Astrocyte of the spinal cord (primary cell): ENCODE data around the gene MMP14.

Experiments used
- DNase-seq: peaks from one replicate; pipeline ENCODE4 v3.0.0; 2011; ENCODE audit warnings: low read depth, low spot score
- H3K4me3 ChIP-seq: 2 replicates; pipeline ENCODE4 v1.5.1; 2011; ENCODE audit warnings: low read depth, mild to moderate bottlenecking, low read length, moderate library complexity
- CTCF ChIP-seq: IDR thresholded peaks from 2 replicates; pipeline ENCODE4 v1.5.1; 2012; ENCODE audit warnings: low read depth, mild to moderate bottlenecking, low read length, inconsistent platforms
- in situ Hi-C: cut with HindIII; loops from 2 replicates; pipeline ENCODE4 v1.10.0; 2017; ENCODE audit warnings: low sequenced_read_pairs

Gene MMP14

GRCh38 chr14:22837114-22837749 is 847 bp downstream of the MMP14 start:
- peak; percentile 3 for TF ChIP-seq CTCF
- peak; percentile 59 for DNase-seq
- peak overlapping the region; percentile 99 for H3K4me3 ChIP-seq
- in situ Hi-C loops, result no loop called here

- no peak for TF ChIP-seq CTCF
- peak overlapping the region; percentile 99 for H3K4me3 ChIP-seq
- DNase-seq, result peak; percentile 48
- in situ Hi-C loops, result no loop called here
Measured at GRCh38 chr14:22837750-22838538, 1.6 kb downstream of the MMP14 start.

GRCh38 chr14:22838631-22839041 is 2.3 kb downstream of the MMP14 start:
- DNase-seq, result peak; percentile 80
- in situ Hi-C loops, result no loop called here
- peak overlapping the region; percentile 99 for H3K4me3 ChIP-seq
- TF ChIP-seq CTCF, result no peak

GRCh38 chr14:22839159-22839779 is 2.9 kb downstream of the MMP14 start:
- peak overlapping the region; percentile 99 for H3K4me3 ChIP-seq
- no peak for TF ChIP-seq CTCF
- in situ Hi-C loops, result no loop called here
- DNase-seq, result no peak

GRCh38 chr14:22841311-22841710 is 4.9 kb downstream of the MMP14 start:
- DNase-seq, result no peak
- no peak overlapping the region for H3K4me3 ChIP-seq
- TF ChIP-seq CTCF, result no peak
- in situ Hi-C loops, result no loop called here

- in situ Hi-C loops, result no loop called here
- no peak overlapping the region for H3K4me3 ChIP-seq
- no peak for DNase-seq
- TF ChIP-seq CTCF, result no peak
Measured at GRCh38 chr14:22841769-22842168, 5.4 kb downstream of the MMP14 start.
